Activated CD4-positive, alpha-beta T cell treated with anti-CD3 and anti-CD28 coated beads, Interleukin-10, Interleukin-2, amounts not matched to agents 100 ng/mL and 50 ng/mL, durations not matched to agents 16 hours and 8 hours (primary cell): ENCODE measurements around the gene DNAH17.

Source experiments
- DNase-seq: peaks from one replicate; pipeline ENCODE4 v3.0.0-alpha.2; 2020

DNAH17 gene

GRCh38 chr17:78493853-78494695 is 83.1 kb downstream of the DNAH17 start:
- DNase-seq = no peak

GRCh38 chr17:78493450-78493849 is 83.7 kb downstream of the DNAH17 start:
- DNase-seq = no peak

GRCh38 chr17:78492116-78492799 is 84.9 kb downstream of the DNAH17 start:
- DNase-seq = no peak

- DNase-seq = no peak
These were observed 85.7 kb downstream of the DNAH17 start for GRCh38 chr17:78491236-78492115.

- DNase-seq = no peak
These were observed 86.5 kb downstream of the DNAH17 start for GRCh38 chr17:78490673-78491072.

- DNase-seq = no peak
These were observed 87.0 kb downstream of the DNAH17 start for GRCh38 chr17:78490156-78490555.

GRCh38 chr17:78488867-78489634 is 88.1 kb downstream of the DNAH17 start:
- DNase-seq = no peak

GRCh38 chr17:78488156-78488555 is 89.0 kb downstream of the DNAH17 start:
- no peak for DNase-seq

- no peak for DNase-seq
These were observed 90.1 kb downstream of the DNAH17 start for GRCh38 chr17:78486946-78487680.

GRCh38 chr17:78486228-78486802 is 90.9 kb downstream of the DNAH17 start:
- DNase-seq = no peak

- no peak for DNase-seq
These were observed 91.7 kb downstream of the DNAH17 start for GRCh38 chr17:78485290-78486168.

- peak; percentile 71 for DNase-seq
These were observed 92.6 kb downstream of the DNAH17 start for GRCh38 chr17:78484271-78485246.

GRCh38 chr17:78479369-78479768 is 97.8 kb downstream of the DNAH17 start:
- no peak for DNase-seq

- DNase-seq = no peak
These were observed 98.4 kb downstream of the DNAH17 start for GRCh38 chr17:78478757-78479297.

- DNase-seq = no peak
These were observed 99.1 kb downstream of the DNAH17 start for GRCh38 chr17:78477913-78478756.

GRCh38 chr17:78476973-78477372 is 100.2 kb downstream of the DNAH17 start:
- DNase-seq = no peak

GRCh38 chr17:78476149-78476548 is 101.0 kb downstream of the DNAH17 start:
- no peak for DNase-seq

GRCh38 chr17:78475211-78475610 is 102.0 kb downstream of the DNAH17 start:
- no peak for DNase-seq
